ENCODE results near the gene NELFB. TPM values are rescaled to one million over a fixed set of nuclear protein-coding genes. Genes with fewer than 3 reads are reported as not detected.

The NELFB gene
- total RNA-seq, 1 donor from 2014 or later = 61.9 TPM

GRCh38 chr9:137275588-137276472 is 20.7 kb downstream of the NELFB start:
- peak; percentile 66 for DNase-seq (ENCODE audit: extremely low spot score, unreplicated experiment)
- H3K4me1 Mint-ChIP-seq (ENCODE audit: unreplicated experiment) = peaks cover 17% of the 10 kb centered on the region
- H3K27ac Mint-ChIP-seq = peak overlapping the region; percentile 61
- TF ChIP-seq CTCF (conservative IDR thresholded peaks at IDR 0.05) = no peak
- no peaks in the 10 kb centered on the region for H3K36me3 Mint-ChIP-seq
- no peaks in the 10 kb centered on the region for H3K9me3 Mint-ChIP-seq
- no peaks in the 10 kb centered on the region for H3K27me3 Mint-ChIP-seq
- H3K4me3 Mint-ChIP-seq = peak overlapping the region; percentile 14

- peak overlapping the region; percentile 65 for H3K4me3 Mint-ChIP-seq
- TF ChIP-seq CTCF (conservative IDR thresholded peaks at IDR 0.05) = no peak
- H3K27ac Mint-ChIP-seq = peak overlapping the region; percentile 26
- peaks cover 17% of the 10 kb centered on the region for H3K4me1 Mint-ChIP-seq (ENCODE audit: unreplicated experiment)
- peak; percentile 68 for DNase-seq (ENCODE audit: extremely low spot score, unreplicated experiment)
- H3K9me3 Mint-ChIP-seq = no peaks in the 10 kb centered on the region
- H3K27me3 Mint-ChIP-seq = no peaks in the 10 kb centered on the region
- no peaks in the 10 kb centered on the region for H3K36me3 Mint-ChIP-seq
These were observed 21.6 kb downstream of the NELFB start for GRCh38 chr9:137276473-137277328.

GRCh38 chr9:137277329-137278041 is 22.4 kb downstream of the NELFB start, which contains the start of gene TOR4A:
TOR4A (plus strand) TSS chr9:137277726; CDS start chr9:137278690, 964 bp downstream.
- peaks cover 17% of the 10 kb centered on the region for H3K4me1 Mint-ChIP-seq (ENCODE audit: unreplicated experiment)
- no peaks in the 10 kb centered on the region for H3K9me3 Mint-ChIP-seq
- peak within 1 kb of the TSS; percentile 65 for H3K4me3 Mint-ChIP-seq
- DNase-seq (ENCODE audit: extremely low spot score, unreplicated experiment) = peak; percentile 79
- H3K27me3 Mint-ChIP-seq = peaks cover 7% of the 10 kb centered on the region
- no peaks in the 10 kb centered on the region for H3K36me3 Mint-ChIP-seq
- H3K27ac Mint-ChIP-seq = peak within 1 kb of the TSS; percentile 26
- no peak for TF ChIP-seq CTCF (conservative IDR thresholded peaks at IDR 0.05)

- Mint-ChIP-seq H3K27ac (no peak overlapping the region), H3K4me3 (no peak overlapping the region)
- peak; percentile 70 for DNase-seq (ENCODE audit: extremely low spot score, unreplicated experiment)
These were observed 23.1 kb downstream of the NELFB start for GRCh38 chr9:137278061-137278701.

More at GRCh38 chr9:137278061-137278701, 23.1 kb downstream of the NELFB start:
- TF ChIP-seq CTCF (conservative IDR thresholded peaks at IDR 0.05) = no peak
- peaks cover 14% of the 10 kb centered on the region for H3K27me3 Mint-ChIP-seq
- peaks cover 17% of the 10 kb centered on the region for H3K4me1 Mint-ChIP-seq (ENCODE audit: unreplicated experiment)
- no peaks in the 10 kb centered on the region for H3K36me3 Mint-ChIP-seq
- H3K9me3 Mint-ChIP-seq = no peaks in the 10 kb centered on the region
